NCI-H1436 treated with DMSO at 0.1 percent for 48 hours (cell line): Measurements from ENCODE around the gene SERTAD3.

Source experiments
- DNase-seq: peaks from one replicate; lab custom pipeline; 2025; lab: John Stamatoyannopoulos, UW

The SERTAD3 gene

GRCh38 chr19:40425450-40426287 is 18.5 kb downstream of the SERTAD3 start, which contains the start of gene SERTAD1:
Gene SERTAD1, minus strand, starts transcription at chr19:40425992. Its CDS starts 2,446 bp downstream, at chr19:40423546.
- DNase-seq, result peak; percentile 97

DNA sequence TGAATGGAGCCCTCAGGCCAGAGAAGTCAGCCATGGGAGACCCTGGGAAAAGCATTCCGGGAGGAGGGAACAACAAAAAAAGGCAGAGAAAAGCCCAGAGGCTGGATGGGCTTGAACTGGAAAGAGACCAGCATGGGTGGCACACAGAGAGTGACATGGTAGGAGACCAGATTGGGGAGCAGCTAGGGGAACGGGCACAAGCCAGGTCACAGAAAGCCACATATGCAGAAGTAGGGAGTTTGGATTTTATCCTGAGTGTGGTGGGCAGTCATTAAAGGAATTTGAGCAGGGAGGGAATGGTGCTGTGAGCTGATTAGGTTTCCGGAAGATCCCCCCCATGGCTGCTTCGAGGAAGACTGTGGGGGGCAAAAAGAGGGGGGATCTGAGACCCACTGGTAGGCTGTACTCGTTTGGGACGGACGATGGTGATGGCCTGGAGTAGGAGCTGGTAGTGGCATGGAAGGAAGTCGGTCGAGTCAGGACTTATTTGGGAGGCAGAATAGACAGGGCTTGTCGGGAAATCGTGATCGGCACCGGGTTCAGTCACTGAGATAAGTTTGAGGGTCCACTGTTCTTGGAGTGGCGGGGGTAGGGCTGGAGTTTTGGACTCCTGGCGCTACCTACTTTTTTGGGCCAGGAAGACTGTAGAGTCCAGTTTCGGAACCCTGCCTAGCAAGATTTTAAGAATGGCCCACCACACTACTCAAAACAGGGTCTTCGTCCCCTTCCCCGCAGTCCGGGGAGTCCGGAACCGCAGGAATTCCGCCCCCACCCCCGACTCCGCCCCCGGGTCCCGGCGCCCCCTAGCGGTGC is 19.3 kb downstream of the SERTAD3 start:
- DNase-seq, result no peak

- no peak for DNase-seq
These were observed 20.2 kb downstream of the SERTAD3 start for GRCh38 chr19:40423938-40424337.

DNA sequence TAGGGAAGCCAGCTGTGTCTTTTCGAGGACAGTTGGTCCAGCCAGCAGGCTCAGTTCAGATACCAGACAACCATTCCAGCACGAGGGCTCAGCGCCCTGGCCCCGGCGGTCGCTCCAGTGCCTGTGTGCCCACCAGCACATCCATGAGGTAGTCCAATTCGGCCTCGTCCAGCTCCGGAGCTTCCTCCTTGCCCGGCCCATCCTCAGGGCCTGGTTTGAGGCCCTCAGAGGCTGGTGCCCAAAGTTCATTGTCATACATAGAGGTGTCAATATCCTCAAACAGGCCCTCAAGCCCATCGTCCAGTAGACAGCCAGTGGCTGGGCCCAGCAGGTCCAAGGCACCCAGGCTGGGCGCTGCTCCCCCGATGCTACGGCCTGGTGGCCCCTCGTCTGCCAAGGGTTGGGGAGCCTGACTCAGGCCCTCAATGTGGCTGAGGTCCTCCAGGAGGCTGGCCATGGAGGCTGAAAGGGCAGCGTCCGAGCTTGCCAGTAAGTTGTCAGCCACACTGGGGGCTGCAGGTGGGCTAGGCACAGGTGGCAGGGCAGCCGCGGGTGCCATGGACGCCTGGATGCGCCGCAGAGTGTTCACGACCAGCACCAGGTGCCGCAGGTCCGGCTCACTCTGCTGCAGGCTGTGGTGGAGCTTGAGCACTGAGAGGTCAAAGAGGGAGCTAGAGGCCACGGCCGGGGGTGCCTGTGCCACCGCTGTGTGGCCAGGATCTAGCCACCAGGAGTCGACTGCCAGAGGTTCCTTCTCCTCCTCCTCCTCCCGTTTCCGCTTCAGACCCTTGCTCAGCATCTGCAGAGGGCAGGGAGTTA is 21.2 kb downstream of the SERTAD3 start:
- no peak for DNase-seq

- no peak for DNase-seq
These were observed 22.0 kb downstream of the SERTAD3 start for GRCh38 chr19:40421993-40422747.

GRCh38 chr19:40420766-40421765 is 23.1 kb downstream of the SERTAD3 start:
- no peak for DNase-seq

DNA sequence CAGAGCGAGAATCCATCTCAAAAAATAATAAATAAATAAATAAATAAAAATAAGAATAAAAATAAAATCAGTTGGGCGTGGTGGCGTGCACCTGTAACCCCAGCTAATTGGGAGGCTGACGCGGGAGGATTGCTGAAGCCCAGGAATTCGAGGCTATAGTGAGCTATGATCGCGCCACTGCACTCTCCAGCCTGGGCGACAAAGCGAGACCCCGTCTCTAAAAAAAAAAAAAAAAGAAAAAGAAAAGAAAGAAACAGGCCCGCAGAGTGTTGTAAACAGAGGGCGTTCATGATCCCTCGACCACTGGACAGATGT is 23.7 kb downstream of the SERTAD3 start:
- DNase-seq, result no peak

- no peak for DNase-seq
These were observed 24.4 kb downstream of the SERTAD3 start for GRCh38 chr19:40419780-40420179.

- DNase-seq, result no peak
These were observed 25.0 kb downstream of the SERTAD3 start for GRCh38 chr19:40419066-40419612.

- DNase-seq, result no peak
These were observed 26.1 kb downstream of the SERTAD3 start for GRCh38 chr19:40418040-40418439.

- DNase-seq, result no peak
These were observed 26.5 kb downstream of the SERTAD3 start for GRCh38 chr19:40417643-40417981.

GRCh38 chr19:40416918-40417642 is 27.1 kb downstream of the SERTAD3 start:
- DNase-seq, result no peak

GRCh38 chr19:40415768-40416167 is 28.4 kb downstream of the SERTAD3 start:
- DNase-seq, result no peak

GRCh38 chr19:40414542-40415535 is 29.3 kb downstream of the SERTAD3 start:
- no peak for DNase-seq

DNA sequence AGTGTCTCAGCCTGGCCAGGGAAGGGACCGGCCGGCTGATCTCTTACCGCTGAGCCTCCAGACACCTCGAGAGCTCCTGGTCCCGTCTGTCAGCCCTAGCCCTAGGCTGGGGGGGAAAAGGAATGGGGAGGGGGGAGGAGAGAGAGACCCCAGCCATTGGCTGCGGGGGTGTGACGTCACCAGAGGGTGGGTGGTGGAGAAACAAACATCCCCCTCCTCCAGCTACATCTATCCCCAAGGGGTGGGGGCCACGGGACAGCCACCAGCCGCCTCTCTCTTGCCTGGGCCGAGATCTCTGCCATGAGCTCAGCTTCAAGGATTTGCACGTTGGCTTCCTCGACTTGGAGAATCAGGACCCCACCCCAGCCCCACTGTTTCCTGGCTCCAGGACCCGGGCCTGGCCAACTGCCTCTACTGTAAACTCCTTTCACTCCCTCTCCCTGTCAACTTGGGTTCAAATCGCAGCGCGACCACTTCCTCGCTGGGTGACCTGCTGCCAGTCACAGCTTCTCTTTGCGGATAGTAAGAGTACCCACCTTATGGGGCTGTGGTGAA is 30.8 kb downstream of the SERTAD3 start, which contains the start of gene PRX:
Gene PRX (minus strand): TSS at position 88 of the 555 bp plus-strand sequence. CDS start 5,446 bp downstream, outside the sequence.
- no peak for DNase-seq

DNA sequence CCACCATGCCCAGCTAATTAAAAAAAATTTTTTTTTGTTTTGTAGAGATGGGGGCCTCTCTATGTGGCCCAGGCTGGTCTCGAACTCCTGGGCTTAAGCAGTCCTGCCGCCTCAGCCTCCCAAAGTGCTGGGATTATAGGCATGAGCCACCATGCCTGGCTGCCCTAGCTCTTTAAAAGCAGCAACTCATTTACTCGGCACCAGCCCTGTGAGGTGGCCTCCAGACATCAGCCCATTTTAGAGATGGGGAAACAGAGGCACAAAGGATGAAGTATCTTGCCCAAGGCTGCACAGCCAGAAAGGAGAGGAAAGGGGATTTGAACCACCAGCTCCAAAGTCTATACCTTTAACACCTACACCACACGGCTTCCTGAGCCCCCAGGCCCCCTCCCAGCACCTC is 31.3 kb downstream of the SERTAD3 start:
- DNase-seq, result no peak

DNA sequence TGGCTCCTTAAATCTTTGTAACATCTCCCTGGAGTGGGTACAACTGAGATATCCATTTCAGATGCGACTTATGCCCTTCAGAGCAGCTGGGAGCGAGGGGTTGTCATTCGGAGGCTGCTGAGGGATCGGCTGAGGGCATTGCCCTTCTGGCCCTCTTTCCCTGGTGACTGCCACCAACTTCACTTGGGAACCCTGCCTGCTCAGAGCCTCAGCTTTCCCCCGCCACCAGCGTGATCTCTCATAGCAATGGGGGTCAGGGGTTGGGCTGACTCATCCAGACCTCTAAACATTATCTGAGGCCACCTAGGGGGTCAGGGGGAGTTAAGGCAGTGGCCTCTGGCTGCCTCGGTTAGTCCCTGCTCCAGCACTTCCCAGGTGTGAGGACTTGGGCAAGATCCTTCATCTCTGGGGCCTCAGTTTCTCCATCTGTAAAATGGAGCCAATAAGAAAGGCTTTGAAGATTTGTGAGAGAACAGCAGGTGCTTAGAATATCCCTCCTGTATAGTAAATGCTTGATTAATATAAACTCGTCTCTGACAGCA is 32.1 kb downstream of the SERTAD3 start:
- DNase-seq, result no peak
